GM12865 (cell line): ENCODE measurements around the gene EIF4G1.
"Not testable (repeated sequence)": the region's sequence is repeated elsewhere in the genome, so short reads cannot be mapped to it uniquely, and the experiment has no call there.

Experiments
- DNase-seq: peaks from one replicate; pipeline ENCODE4 v3.0.0; 2010; ENCODE audit warnings: low read depth
- H3K4me3 ChIP-seq: 2 replicates; pipeline ENCODE4 v1.5.1; 2011; ENCODE audit warnings: mild to moderate bottlenecking, low read depth, low read length, control low read depth
- TF ChIP-seq, protein P1 (sequence below): IDR thresholded peaks from 2 replicates; pipeline ENCODE4 v1.5.1; 2011; ENCODE audit warnings: low read length, control low read depth, low read depth, inconsistent platforms; ENCODE audit not compliant: insufficient read depth; ENCODE audit errors: missing control alignments

The EIF4G1 gene, protein sequence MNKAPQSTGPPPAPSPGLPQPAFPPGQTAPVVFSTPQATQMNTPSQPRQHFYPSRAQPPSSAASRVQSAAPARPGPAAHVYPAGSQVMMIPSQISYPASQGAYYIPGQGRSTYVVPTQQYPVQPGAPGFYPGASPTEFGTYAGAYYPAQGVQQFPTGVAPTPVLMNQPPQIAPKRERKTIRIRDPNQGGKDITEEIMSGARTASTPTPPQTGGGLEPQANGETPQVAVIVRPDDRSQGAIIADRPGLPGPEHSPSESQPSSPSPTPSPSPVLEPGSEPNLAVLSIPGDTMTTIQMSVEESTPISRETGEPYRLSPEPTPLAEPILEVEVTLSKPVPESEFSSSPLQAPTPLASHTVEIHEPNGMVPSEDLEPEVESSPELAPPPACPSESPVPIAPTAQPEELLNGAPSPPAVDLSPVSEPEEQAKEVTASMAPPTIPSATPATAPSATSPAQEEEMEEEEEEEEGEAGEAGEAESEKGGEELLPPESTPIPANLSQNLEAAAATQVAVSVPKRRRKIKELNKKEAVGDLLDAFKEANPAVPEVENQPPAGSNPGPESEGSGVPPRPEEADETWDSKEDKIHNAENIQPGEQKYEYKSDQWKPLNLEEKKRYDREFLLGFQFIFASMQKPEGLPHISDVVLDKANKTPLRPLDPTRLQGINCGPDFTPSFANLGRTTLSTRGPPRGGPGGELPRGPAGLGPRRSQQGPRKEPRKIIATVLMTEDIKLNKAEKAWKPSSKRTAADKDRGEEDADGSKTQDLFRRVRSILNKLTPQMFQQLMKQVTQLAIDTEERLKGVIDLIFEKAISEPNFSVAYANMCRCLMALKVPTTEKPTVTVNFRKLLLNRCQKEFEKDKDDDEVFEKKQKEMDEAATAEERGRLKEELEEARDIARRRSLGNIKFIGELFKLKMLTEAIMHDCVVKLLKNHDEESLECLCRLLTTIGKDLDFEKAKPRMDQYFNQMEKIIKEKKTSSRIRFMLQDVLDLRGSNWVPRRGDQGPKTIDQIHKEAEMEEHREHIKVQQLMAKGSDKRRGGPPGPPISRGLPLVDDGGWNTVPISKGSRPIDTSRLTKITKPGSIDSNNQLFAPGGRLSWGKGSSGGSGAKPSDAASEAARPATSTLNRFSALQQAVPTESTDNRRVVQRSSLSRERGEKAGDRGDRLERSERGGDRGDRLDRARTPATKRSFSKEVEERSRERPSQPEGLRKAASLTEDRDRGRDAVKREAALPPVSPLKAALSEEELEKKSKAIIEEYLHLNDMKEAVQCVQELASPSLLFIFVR (N-terminal part only)

DNA sequence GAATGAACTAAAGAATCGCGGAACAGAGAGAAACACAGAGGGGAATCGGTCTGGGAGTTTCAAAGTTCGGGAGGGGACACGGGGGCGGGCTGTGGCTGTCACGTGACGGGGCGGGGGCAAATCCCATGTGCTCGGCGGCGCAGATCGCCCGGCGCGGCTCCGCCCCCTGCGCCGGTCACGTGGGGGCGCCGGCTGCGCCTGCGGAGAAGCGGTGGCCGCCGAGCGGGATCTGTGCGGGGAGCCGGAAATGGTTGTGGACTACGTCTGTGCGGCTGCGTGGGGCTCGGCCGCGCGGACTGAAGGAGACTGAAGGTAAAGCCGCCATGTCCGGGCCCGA is at the start of gene EIF4G1:
TSS of gene EIF4G1 (plus strand) at position 244 of the 337 bp plus-strand sequence. CDS start 1,191 bp downstream, outside the sequence.
- H3K4me3 ChIP-seq: peak within 1 kb of the TSS; percentile 92
- TF ChIP-seq, protein P1, sequence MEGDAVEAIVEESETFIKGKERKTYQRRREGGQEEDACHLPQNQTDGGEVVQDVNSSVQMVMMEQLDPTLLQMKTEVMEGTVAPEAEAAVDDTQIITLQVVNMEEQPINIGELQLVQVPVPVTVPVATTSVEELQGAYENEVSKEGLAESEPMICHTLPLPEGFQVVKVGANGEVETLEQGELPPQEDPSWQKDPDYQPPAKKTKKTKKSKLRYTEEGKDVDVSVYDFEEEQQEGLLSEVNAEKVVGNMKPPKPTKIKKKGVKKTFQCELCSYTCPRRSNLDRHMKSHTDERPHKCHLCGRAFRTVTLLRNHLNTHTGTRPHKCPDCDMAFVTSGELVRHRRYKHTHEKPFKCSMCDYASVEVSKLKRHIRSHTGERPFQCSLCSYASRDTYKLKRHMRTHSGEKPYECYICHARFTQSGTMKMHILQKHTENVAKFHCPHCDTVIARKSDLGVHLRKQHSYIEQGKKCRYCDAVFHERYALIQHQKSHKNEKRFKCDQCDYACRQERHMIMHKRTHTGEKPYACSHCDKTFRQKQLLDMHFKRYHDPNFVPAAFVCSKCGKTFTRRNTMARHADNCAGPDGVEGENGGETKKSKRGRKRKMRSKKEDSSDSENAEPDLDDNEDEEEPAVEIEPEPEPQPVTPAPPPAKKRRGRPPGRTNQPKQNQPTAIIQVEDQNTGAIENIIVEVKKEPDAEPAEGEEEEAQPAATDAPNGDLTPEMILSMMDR: no peak
- DNase-seq: peak; percentile 97

DNA sequence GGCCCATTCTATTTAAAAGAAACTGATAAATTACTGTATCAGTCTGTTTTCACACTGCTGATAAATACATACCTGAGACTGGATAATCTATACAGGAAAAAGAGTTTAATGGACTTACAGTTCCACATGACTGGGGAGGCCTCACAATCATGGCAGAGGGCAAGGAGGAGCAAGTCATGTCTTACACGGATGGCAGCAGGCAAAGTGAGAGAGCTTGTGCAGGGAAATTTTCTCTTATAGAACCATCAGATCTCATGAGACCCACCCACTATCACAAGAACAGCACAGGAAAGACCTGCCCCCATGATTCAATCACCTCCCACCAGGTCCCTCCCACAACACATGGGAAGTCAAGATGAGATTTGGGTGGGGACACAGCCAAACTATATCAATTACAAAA is 47.2 kb upstream of the EIF4G1 start:
- DNase-seq: not testable (repeated sequence)

DNA sequence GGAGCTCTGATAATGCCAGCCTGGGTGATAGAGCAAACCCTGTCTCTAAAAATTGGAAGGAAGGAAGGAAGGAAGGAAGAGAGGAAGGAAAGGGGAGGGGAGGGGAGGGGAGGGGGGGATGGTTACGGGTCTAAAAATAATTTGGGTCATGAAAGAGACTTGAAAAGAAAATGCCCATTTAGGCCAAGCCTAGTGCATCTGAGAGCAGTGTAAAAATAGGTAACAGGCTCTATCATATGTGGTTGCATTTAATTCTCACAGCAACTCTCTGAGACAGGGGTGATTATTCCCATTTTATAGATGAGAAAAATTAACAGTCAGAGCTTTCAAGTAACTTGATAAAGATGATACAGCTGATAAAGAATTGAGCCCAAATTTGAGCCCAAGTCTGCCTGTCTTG is 42.1 kb upstream of the EIF4G1 start:
- TF ChIP-seq, protein P1: no peak
- H3K4me3 ChIP-seq: no peak overlapping the region
- DNase-seq: no peak

More for the DNA sequence above, 47.2 kb upstream of the EIF4G1 start:
- not testable (repeated sequence) for H3K4me3 ChIP-seq

DNA sequence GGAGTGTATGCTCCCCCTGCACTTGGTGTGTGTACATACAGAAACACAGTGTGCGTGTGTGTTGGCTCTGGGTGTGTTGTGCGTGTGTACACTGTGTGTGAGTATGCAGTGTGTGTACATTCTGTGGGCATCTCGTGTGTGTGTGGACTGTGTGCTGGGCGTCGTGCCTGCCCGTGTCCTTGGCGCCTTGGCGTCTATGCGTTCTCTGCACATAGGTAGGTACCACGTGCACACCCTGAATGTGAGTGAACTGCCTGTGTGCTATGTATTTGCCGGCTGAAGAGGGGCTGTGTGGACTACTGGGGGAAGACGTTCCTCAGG is 39.1 kb upstream of the EIF4G1 start:
- TF ChIP-seq, protein P1: no peak
- DNase-seq: no peak
- no peak overlapping the region for H3K4me3 ChIP-seq

DNA sequence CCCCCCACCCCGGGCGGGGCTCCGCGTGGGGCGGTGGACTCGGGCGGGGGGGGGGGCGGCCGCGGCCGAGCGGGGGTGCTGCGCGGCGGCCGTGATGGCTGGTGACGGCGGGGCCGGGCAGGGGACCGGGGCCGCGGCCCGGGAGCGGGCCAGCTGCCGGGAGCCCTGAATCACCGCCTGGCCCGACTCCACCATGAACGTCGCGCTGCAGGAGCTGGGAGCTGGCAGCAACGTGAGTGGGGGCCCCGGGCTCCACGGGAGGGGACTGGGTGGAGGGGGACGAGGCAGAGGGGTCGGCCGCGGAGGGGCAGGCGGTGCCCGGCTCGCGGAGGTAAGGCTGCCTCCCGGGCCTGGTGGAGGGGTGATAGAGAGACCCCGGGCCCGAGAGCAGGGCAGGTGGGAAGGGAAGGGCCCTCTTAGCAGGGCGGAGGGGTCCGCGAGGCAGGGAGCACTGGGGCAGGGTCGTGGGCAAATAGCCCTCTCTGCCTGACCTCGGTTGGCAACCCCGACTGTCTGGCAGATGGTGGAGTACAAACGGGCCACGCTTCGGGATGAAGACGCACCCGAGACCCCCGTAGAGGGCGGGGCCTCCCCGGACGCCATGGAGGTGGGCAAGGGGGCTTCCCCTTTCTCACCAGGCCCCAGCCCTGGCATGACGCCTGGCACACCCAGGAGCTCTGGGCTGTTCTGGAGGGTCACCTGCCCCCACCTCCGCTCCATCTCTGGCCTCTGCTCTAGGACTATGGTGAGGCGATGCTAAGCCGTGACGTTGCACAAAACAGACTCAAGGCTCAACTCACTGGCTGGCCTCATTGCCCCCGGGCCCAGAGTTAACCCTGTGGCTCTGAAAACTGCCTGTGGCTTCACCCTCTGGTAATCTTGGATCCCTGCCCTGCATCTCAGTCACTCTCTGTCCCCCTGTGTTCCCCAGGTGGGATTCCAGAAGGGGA is 38.2 kb upstream of the EIF4G1 start, which contains the start of gene ECE2:
TSS of gene ECE2 (plus strand) at position 62 of the 950 bp plus-strand sequence. CDS start at position 194, 132 bp downstream.
- DNase-seq: no peak
- TF ChIP-seq, protein P1: no peak

DNA sequence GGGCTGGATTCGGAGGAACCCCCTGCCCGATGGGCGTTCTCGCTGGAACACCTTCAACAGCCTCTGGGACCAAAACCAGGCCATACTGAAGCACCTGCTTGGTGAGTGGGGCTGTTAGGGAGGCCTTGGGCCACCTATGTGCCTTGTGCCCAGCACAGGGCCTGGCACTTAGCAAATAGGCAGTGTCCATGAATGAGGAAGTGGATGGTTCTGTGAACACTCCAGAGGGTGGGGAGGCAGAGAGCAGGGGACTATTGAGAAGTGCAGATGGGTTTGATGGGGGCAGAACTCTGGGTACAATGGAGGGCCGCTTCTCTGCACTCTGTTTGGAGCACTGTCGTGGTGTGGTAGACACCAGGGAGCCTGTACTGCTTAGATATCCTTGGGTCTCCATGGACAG is 37.0 kb upstream of the EIF4G1 start:
- no peak overlapping the region for H3K4me3 ChIP-seq
- DNase-seq: no peak
- TF ChIP-seq, protein P1: no peak

More for the DNA sequence above, 38.2 kb upstream of the EIF4G1 start, which contains the start of gene ECE2:
- H3K4me3 ChIP-seq: no peak within 1 kb of the TSS
